Pancreas (tissue), 10 donors: ENCODE measurements around the gene MB21D2. TPM values are rescaled to one million over a fixed set of nuclear protein-coding genes. Genes with fewer than 3 reads are reported as not detected.

Experiments
- ATAC-seq, 4 donors: fragments of 200-7000 bp; cut with Tn5 transposase; one replicate each; pipeline versions ENCODE4 v1.8.0 to v1.9.1; 2020; ENCODE audit warnings: mild to moderate bottlenecking in 4 of 4, moderate library complexity in 4 of 4
- DNase-seq, 6 donors: peaks; one replicate each; pipeline ENCODE4 v3.0.0-alpha.2; 2020
- FAIRE-seq: peaks from 2 replicates; lab custom pipeline; 2012; peaks lifted over from hg19 to GRCh38; lab: Jason Lieb, UNC
- H3K27ac ChIP-seq, 4 donors: fragments of 200-600 bp; sonication (generic); 1 replicate in 3 of 4; 2 replicates in 1 of 4; pipeline versions ENCODE4 v1.5.0 to v1.8.0; 2020
- H3K27me3 ChIP-seq, 4 donors: fragments of 200-600 bp; one replicate each; pipeline ENCODE4 v1.8.0; 2021
- H3K36me3 ChIP-seq, 3 donors: fragments of 200-600 bp; sonication (generic) in 1 of 3; one replicate each; pipeline versions ENCODE4 v1.5.0 to v1.8.0; 2020 to 2021
- H3K4me1 ChIP-seq, 3 donors: fragments of 200-600 bp; one replicate each; pipeline ENCODE4 v1.8.0; 2021
- H3K4me3 ChIP-seq, 4 donors: fragments of 200-600 bp; sonication (generic) in 2 of 4; one replicate each; pipeline versions ENCODE4 v1.5.0 to v1.8.0; 2020 to 2021
- H3K9me3 ChIP-seq, 4 donors: fragments of 200-600 bp; one replicate each; pipeline ENCODE4 v1.8.0; 2021
- CTCF ChIP-seq, 4 donors: fragments of 200-600 bp; sonication (generic) in 3 of 4; IDR thresholded peaks; one replicate each; pipeline versions ENCODE4 v1.5.0 to v1.8.0; 2021; ENCODE audit warnings: antibody characterized with exemption in 4 of 4
- WGBS, 2 donors: extraction: QIAGEN DNeasy Blood & Tissue Kit; methylation state at CpG; one replicate each; pipeline ENCODE4 v1.1.7; 2013; 5-methylcytosine and 5-hydroxymethylcytosine counted together
- intact Hi-C, 3 donors: fragments of 100-400 bp; cut with DNase I; formaldehyde crosslinking; loops; one replicate each; pipeline versions ENCODE4 v1.11.1 to v1.14.2; 2022
- polyA plus RNA-seq, 2 donors: library from polyadenylated mRNA; stranded (reverse); fragments of 200-250 nt; gene quantifications; one replicate each; pipeline ENCODE4 v1.2.3, GENCODE V29; 2013
- total RNA-seq, 6 donors: library from RNA; stranded (reverse); fragmentation: NEBNext Ultra II Directional in 4 of 6; extraction: Animal tissue kit (Norgen Biotek cat#: 25700) in 4 of 6; gene quantifications; one replicate each; pipeline versions ENCODE4 v1.2.1 to v1.2.4, GENCODE V29; 2021 to 2023
- donor health status: healthy with polysubstance abuse.
- donor health status: DM: no; HTN: no; CAD: no; lungs with moderate emphysema.
- donor health status: DM: no; HTN: no; CAD: no.
- donor health status: control.
- donor health status: control.
- donor health status: Bipolar disorder and iron deficiency.
- donor health status: DM: yes; HTN: yes; CAD: no.
- donor health status: DM: no; HTN: no; CAD: no.
- donor health status: DM: no; HTN: no; CAD: no.
- donor health status: DM: yes; HTN: yes; CAD: no.

The MB21D2 gene
- total and polyA plus RNA-seq, 8 donors, result 0.37 to 2.3 (median 0.94) TPM

- intact Hi-C loops, result no loop called here
- no peaks in the 10 kb centered on the region for H3K27me3 ChIP-seq
- H3K9me3 ChIP-seq, result no peaks in the 10 kb centered on the region
- no peak overlapping the region for H3K27ac ChIP-seq
- no peak overlapping the region for H3K4me3 ChIP-seq
- FAIRE-seq, result no peak
- WGBS, 2 donors, result 84 to 98% methylated on average over 1 of the region's 1 CpG
- DNase-seq, result no peak
- no peaks in the 10 kb centered on the region for H3K36me3 ChIP-seq
- no peak for TF ChIP-seq CTCF (IDR thresholded peaks at IDR 0.05)
- no peak for ATAC-seq
- peaks cover 0 to 3% (median 0%) of the 10 kb centered on the region in 3 donors for H3K4me1 ChIP-seq
Observed at GRCh38 chr3:192842711-192843110, 74.9 kb downstream of the MB21D2 start.

GRCh38 chr3:192842138-192842537 is 75.5 kb downstream of the MB21D2 start:
- H3K27ac ChIP-seq, result no peak overlapping the region
- DNase-seq (no peak), FAIRE-seq (no peak), ATAC-seq (no peak)
- H3K27me3 ChIP-seq, result no peaks in the 10 kb centered on the region
- H3K36me3 ChIP-seq, result no peaks in the 10 kb centered on the region
- intact Hi-C loops, result no loop called here
- no peak overlapping the region for H3K4me3 ChIP-seq
- H3K9me3 ChIP-seq, result no peaks in the 10 kb centered on the region
- no peak for TF ChIP-seq CTCF (IDR thresholded peaks at IDR 0.05)
- 88 to 91% methylated on average over 8 of the region's 8 CpGs for WGBS, 2 donors
- H3K4me1 ChIP-seq, result peaks cover 0 to 3% (median 0%) of the 10 kb centered on the region in 3 donors

- Histone ChIP-seq H3K36me3 (no peaks in the 10 kb centered on the region), H3K27me3 (no peaks in the 10 kb centered on the region), H3K9me3 (no peaks in the 10 kb centered on the region), H3K4me3 (no peak overlapping the region), H3K4me1 (peaks cover 0 to 3% (median 0%) of the 10 kb centered on the region in 3 donors), H3K27ac (no peak overlapping the region)
- intact Hi-C loops, result no loop called here
- 78 to 90% methylated on average over 6 of the region's 6 CpGs for WGBS, 2 donors
- no peak for DNase-seq
- no peak for ATAC-seq
- TF ChIP-seq CTCF (IDR thresholded peaks at IDR 0.05), result no peak
- FAIRE-seq, result no peak
Observed at GRCh38 chr3:192841428-192841827, 76.2 kb downstream of the MB21D2 start.

GRCh38 chr3:192840143-192840836 is 77.4 kb downstream of the MB21D2 start:
- H3K4me1 ChIP-seq, result peaks cover 0 to 3% (median 0%) of the 10 kb centered on the region in 3 donors
- WGBS, 2 donors, result 92% methylated on average over 10 of the region's 10 CpGs
- intact Hi-C loops, result no loop called here

More at GRCh38 chr3:192840143-192840836, 77.4 kb downstream of the MB21D2 start:
- H3K27ac ChIP-seq, result no peak overlapping the region
- TF ChIP-seq CTCF (IDR thresholded peaks at IDR 0.05), result no peak
- DNase-seq (no peak), FAIRE-seq (no peak), ATAC-seq (no peak)
- no peaks in the 10 kb centered on the region for H3K27me3 ChIP-seq
- H3K36me3 ChIP-seq, result no peaks in the 10 kb centered on the region
- H3K9me3 ChIP-seq, result no peaks in the 10 kb centered on the region
- no peak overlapping the region for H3K4me3 ChIP-seq
